ENCODE data around the gene ELF4.

The ELF4 gene

GRCh38 chrX:130047416-130047815 is 62.9 kb downstream of the ELF4 start:
- DNase-seq (ENCODE audit: low read depth): no peak

- DNase-seq (ENCODE audit: low read depth): no peak
Measured at GRCh38 chrX:130039847-130040246, 70.5 kb downstream of the ELF4 start.

- DNase-seq (ENCODE audit: low read depth): no peak
Measured at GRCh38 chrX:130034178-130034577, 76.1 kb downstream of the ELF4 start.

- no peak for DNase-seq (ENCODE audit: low read depth)
Measured at GRCh38 chrX:130032552-130032951, 77.7 kb downstream of the ELF4 start.

- no peak for DNase-seq (ENCODE audit: low read depth)
Measured at GRCh38 chrX:130030826-130031225, 79.5 kb downstream of the ELF4 start.

- DNase-seq (ENCODE audit: low read depth): peak; percentile 18
Measured at GRCh38 chrX:130028196-130028595, 82.1 kb downstream of the ELF4 start.

- DNase-seq (ENCODE audit: low read depth): no peak
Measured at GRCh38 chrX:130027569-130027968, 82.7 kb downstream of the ELF4 start.

GRCh38 chrX:130025256-130025655 is 85.0 kb downstream of the ELF4 start:
- no peak for DNase-seq (ENCODE audit: low read depth)

- DNase-seq (ENCODE audit: low read depth): peak; percentile 65
Measured at GRCh38 chrX:130024127-130024526, 86.2 kb downstream of the ELF4 start.

- DNase-seq (ENCODE audit: low read depth): no peak
Measured at GRCh38 chrX:130020661-130021324, 89.5 kb downstream of the ELF4 start.

- DNase-seq (ENCODE audit: low read depth): no peak
Measured at GRCh38 chrX:130018143-130018542, 92.2 kb downstream of the ELF4 start.

- DNase-seq (ENCODE audit: low read depth): no peak
Measured at GRCh38 chrX:130015181-130015580, 95.1 kb downstream of the ELF4 start.
